HG02759 (cell line): Measurements from ENCODE around the gene INMT.

Experiments
- ATAC-seq: cut with Tn5 transposase; IDR thresholded peaks from one replicate; pipeline ENCODE4 v1.9.1; 2021; ENCODE audit warnings: mild to moderate bottlenecking, moderate library complexity; ENCODE audit not compliant: unreplicated experiment

INMT gene

DNA sequence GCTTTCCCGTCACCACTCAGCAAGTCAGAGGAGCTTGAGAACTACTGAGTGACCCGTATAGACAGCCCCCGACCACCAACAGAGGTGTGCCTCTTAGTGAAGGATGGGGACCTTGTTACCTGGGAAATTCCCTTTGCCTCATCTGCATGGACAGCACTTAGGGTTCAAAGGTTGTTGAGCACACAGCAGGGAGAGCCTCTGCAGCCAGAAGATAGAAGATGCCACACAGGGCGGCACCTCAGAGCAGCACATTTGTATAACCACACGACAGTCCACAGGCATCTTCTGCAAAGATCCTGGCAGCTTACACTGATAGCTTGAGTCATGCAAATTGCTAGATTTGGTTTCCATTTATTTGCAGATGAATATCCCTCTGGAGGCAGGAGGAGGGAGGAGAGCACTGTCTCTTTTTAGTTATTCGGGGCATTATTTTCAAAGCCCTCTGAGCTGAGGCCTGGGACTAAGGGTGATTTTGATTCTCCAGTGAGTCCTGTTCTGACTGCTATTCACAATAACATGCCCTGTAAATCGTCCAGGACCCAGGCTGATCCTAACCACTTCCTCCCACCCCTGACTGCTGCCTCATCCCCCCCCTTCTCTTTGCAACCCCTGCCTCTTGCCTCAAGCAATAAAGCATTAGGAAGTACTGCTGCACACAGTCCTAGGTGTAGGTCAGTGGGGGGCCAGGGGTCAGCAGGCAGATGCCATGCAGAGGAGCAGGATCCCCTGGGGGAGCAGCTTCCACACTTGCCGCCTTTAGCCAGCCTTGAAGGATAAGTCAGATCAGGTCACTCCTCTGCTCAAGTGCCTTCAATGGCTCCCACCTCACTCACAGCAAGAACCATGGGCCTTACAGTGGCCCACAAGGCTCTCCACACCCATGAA, 24.6 kb upstream of the INMT start:
- ATAC-seq = peak; percentile 73

DNA sequence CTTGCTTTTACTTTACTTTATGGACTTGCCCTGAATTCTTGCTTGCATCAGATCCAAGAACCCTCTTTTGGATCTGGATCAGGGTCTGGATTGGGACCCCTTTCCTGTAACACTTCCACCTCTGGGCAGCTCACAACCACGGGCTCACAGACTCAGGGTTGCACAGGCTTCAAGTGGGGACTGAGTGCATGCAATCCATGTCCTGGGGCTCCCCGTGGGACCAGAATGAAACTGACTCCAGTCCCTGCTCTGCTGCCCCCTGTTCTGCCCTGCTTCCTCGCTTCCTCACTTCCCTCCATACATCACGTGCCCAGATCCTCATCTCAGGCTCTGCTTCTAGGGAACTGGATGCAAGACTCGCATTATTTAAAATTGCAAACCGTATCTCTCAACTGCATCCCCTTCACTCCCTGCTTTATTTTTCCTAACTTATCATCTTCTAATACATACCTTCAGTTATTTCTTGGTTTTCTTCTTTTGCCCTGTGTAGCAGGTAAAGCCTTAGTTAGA, 23.3 kb upstream of the INMT start:
- no peak for ATAC-seq

GRCh38 chr7:30729642-30730041, 22.3 kb upstream of the INMT start:
- ATAC-seq = no peak

GRCh38 chr7:30730097-30730496, 21.8 kb upstream of the INMT start:
- ATAC-seq = no peak

DNA sequence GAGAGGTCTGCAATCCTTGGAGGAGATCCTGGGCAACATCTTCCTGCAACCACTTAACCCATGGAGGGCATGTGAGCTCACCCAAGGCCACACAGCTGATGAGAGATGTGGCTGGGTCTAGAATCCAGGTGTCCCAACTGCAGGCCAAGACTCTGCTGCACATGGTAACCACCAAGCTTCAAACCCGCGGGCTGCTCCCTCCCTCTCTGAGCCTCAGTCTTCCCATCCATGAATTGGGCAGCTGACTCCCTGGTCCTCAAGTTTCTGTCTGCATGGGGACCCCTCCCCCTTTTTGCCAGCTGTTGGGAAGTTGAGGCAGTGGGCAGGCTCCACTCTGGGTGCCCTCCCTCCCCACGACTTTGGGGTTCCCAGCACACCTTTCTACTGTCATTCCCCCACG, 20.9 kb upstream of the INMT start:
- ATAC-seq = no peak

- no peak for ATAC-seq
These were observed 20.4 kb upstream of the INMT start for GRCh38 chr7:30731581-30731980.

GRCh38 chr7:30732606-30733005, 19.3 kb upstream of the INMT start:
- ATAC-seq = no peak

- no peak for ATAC-seq
These were observed 18.7 kb upstream of the INMT start for GRCh38 chr7:30733216-30733615.

DNA sequence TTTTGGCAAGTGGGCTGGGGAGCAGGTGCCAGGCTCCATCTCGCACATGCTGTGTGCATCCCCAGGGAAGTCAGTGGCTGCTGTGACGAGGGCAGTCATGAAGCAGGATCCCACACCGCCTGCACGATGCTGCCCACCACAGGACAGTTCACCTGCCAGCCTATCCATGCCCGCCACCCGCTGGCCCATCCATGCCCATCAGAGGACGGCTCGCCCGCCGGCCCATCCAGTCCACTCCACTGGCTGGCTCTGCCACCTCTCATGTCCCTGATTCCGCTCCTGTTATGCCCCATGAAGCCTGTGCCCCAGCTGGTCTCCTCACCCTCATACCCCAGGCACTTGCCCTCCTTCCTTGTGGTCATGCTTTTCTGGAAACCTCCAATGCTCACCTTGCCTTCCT, 18.2 kb upstream of the INMT start:
- ATAC-seq = no peak

DNA sequence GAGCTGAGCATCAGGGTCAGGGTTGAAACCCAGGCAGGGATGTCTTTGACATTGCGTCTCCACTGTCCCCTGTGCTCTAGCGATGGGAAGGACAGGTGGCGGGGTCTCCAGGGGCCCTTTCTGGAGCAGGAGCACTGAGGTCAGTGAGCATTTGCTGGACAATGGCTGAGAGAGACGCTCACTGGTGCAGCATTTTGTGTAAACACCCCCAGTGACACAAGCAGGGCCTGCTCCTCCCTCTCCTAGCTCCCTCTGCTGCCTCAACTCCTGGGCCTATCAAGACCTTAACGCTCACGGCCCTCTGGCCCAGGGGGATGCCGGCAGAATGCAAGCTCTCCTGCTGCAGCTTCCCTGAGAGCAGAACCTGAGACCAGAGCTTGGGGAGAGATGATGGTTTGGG, 17.4 kb upstream of the INMT start:
- no peak for ATAC-seq

- no peak for ATAC-seq
These were observed 16.3 kb upstream of the INMT start for GRCh38 chr7:30735631-30736030.

DNA sequence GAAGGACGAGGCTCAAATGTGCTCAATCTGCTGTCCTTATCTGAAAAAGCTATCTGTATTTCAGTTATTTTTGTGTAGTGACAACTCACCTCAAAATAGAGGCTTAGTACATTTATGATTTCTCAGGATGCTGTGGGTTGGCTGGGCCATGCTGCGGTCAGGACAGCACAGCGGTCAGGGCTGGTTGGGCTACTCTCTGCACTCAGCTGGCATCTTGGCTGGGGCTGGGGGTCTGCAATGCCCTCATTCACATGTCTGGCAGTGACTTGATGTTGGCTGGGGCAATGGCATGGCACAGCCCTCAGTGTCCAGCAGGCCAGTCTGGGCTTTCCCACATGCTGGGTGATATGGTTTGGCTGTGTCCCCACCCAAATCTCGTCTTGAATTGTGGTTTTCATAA, 15.6 kb upstream of the INMT start:
- no peak for ATAC-seq

GRCh38 chr7:30738026-30738915, 13.7 kb upstream of the INMT start:
- no peak for ATAC-seq

GRCh38 chr7:30739691-30740090, 12.2 kb upstream of the INMT start:
- no peak for ATAC-seq

GRCh38 chr7:30740417-30741181, 11.3 kb upstream of the INMT start:
- ATAC-seq = peak; percentile 63

GRCh38 chr7:30741289-30741688, 10.6 kb upstream of the INMT start:
- no peak for ATAC-seq

- no peak for ATAC-seq
These were observed 8.4 kb upstream of the INMT start for GRCh38 chr7:30743371-30744074.

DNA sequence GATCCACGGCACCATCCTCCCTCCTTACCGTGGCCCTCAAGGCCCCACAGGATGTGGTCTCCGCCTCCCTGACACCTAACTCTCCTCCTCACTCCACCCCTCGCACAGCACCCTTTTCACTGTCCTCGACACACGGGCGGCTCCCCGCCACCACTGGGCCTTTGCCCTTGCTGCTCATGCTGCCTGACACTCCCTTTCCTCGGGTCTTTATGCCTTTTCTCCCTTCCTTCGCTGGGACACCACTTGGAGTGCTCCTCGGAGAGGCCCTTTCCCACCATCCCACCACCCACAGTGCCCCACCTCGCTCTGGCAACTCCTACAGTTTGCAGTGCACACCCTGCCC, 7.9 kb upstream of the INMT start:
- ATAC-seq = no peak

GRCh38 chr7:30745261-30745941, 6.5 kb upstream of the INMT start:
- no peak for ATAC-seq

DNA sequence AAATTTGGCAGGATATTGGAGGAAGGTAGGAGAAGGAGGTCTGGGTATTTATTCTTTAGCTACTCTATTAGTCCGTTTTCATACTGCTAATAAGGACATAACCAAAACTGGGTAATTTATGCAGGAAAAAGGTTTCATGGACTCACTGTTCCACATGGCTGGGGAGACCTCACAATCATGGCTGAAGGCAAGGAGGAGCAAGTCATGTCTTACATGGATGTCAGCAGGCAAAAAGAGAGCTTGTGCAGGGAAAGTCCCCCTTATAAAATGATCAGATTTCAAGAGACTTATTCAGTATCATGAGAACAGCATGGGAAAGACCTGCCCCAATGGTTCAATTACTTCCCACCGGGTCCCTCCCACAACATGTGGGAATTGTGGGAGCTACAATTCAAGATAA, 1.9 kb upstream of the INMT start:
- no peak for ATAC-seq
